Measurements from ENCODE around the gene INPP5A. TPM values are rescaled to one million over a fixed set of nuclear protein-coding genes. Genes with fewer than 3 reads are reported as not detected.

INPP5A gene
- total and polyA plus RNA-seq, 7 donors = 15.1 to 48.8 (median 40.9) TPM

DNA sequence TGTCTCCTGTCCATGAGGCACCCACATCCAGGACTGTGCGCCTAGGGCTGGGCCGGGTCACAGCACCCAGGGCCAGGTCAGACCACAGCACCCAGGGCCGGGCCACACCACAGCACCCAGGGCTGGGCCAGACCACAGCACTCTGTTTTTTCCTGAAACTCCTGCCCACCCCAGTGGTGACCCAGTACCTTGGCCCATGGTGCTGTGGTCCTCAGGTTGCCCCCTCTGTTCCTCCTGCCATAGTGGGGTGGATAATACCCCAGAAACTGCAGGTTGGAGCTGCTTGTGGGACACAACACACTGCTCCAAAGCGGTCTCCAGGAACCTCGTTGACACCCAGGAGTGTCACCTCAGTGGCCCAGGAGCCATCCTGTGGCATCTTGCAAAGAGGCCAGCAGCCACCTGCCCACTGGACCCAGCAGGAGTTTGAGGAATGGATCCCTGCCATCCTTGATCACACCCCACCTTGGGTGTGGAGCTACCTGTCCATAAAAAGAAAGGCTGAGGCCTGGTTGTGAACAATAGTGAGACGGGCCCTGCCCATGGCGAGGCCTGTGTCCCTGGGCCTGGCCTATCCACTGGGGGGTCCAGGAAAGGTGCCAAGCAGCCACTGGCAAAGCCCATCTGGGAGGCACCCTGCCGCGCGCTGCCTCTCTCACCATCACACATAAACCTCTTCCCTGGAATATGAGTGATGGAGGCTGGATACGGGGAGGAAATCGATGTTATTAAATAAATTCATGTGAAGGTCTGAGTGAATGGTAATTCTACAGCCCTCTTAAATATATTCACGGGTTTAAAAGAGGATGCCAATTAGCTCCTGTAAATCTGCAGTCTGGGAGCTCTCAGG lies 159.4 kb downstream of the INPP5A start:
- 93 to 95% (median 93%) methylated on average over 13 of the region's 13 CpGs for WGBS, 3 donors
- TF ChIP-seq, protein P1, sequence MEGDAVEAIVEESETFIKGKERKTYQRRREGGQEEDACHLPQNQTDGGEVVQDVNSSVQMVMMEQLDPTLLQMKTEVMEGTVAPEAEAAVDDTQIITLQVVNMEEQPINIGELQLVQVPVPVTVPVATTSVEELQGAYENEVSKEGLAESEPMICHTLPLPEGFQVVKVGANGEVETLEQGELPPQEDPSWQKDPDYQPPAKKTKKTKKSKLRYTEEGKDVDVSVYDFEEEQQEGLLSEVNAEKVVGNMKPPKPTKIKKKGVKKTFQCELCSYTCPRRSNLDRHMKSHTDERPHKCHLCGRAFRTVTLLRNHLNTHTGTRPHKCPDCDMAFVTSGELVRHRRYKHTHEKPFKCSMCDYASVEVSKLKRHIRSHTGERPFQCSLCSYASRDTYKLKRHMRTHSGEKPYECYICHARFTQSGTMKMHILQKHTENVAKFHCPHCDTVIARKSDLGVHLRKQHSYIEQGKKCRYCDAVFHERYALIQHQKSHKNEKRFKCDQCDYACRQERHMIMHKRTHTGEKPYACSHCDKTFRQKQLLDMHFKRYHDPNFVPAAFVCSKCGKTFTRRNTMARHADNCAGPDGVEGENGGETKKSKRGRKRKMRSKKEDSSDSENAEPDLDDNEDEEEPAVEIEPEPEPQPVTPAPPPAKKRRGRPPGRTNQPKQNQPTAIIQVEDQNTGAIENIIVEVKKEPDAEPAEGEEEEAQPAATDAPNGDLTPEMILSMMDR (IDR thresholded peaks at IDR 0.05) = no peak
- H3K36me3 ChIP-seq (ENCODE audit: insufficient read depth in 1 of 2, low read depth in 1 of 2) = peaks cover 0 to 13% of the 10 kb centered on the region in 2 donors
- DNase-seq (peak in 1 of 2 donors; percentile 45), ATAC-seq (no peak)
- H3K27ac ChIP-seq = no peak overlapping the region
- H3K4me1 ChIP-seq = no peaks in the 10 kb centered on the region
- intact Hi-C loops (cut with DNase I) = no loop called here
- H3K27me3 ChIP-seq (ENCODE audit: insufficient read depth in 3 of 3, low read length in 2 of 3) = no peaks in the 10 kb centered on the region
- H3K4me3 ChIP-seq = no peak overlapping the region
- H3K9me3 ChIP-seq = no peaks in the 10 kb centered on the region

DNA sequence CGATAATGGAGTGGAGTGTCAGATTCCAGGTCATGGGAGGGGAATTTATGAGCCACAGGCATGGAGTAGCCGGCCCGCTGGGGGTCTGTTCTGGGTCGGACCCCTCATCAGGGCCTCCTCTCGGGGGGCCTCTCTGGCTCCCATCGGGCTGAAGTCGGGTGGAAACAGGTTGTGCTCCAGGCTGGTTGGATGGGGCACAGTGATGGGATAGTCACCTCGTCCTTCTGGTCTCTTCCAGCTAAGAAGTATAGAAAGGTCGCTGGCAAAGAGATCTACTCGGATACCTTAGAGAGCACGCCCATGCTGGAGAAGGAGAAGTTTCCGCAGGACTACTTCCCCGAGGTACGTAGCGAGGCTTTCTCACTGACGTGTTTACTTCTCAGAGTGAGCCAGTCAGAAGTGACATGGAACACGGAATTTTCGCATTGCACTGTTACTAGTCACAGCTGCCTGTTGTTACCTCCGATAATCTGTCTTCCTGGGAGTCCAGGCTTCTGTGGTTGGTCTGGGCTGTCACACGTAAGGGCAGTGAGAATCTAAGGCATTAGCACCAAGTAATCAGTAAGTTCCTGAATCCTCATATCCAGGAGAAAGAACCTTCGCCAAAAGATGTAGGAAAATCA lies 160.1 kb downstream of the INPP5A start:
- DNase-seq (peak in 1 of 2 donors; percentile 24), ATAC-seq (no peak)
- H3K4me3 ChIP-seq = no peak overlapping the region
- H3K4me1 ChIP-seq = no peaks in the 10 kb centered on the region
- 84 to 87% (median 85%) methylated on average over 21 of the region's 21 CpGs for WGBS, 3 donors
- peaks cover 0 to 13% of the 10 kb centered on the region in 2 donors for H3K36me3 ChIP-seq (ENCODE audit: insufficient read depth in 1 of 2, low read depth in 1 of 2)
- no peaks in the 10 kb centered on the region for H3K27me3 ChIP-seq (ENCODE audit: insufficient read depth in 3 of 3, low read length in 2 of 3)
- TF ChIP-seq, protein P1 (IDR thresholded peaks at IDR 0.05) = no peak
- H3K27ac ChIP-seq = no peak overlapping the region
- no peaks in the 10 kb centered on the region for H3K9me3 ChIP-seq
- intact Hi-C loops (cut with DNase I) = no loop called here

DNA sequence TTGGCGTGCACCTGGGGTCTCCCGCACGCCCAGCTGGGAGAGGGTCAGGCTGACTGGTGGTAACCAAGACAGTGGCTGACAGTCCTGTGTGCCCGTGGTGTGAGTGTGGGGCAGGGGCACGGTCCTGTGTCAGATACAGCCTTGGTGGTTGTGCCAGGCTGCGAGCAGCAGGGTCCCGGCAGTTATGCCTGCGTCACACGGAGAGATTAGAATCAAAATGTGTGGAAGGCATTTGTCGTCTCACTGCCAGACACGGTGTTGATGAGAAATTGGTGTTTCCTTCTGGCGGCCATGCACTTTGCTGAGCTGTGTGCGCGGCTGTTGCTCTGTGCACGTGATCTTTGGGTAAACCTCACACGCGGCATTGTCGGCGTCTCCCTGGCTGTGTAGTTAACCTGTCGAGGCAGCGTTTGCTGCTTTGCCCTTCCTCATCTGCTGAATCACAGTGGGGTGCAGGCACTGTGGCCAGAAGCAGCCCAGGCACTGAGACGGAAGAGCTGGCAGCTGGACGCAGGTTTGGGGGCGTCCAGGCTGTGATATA lies 160.7 kb downstream of the INPP5A start:
- Histone ChIP-seq H3K4me3 (no peak overlapping the region), H3K9me3 (no peaks in the 10 kb centered on the region), H3K27me3 (ENCODE audit: insufficient read depth in 3 of 3, low read length in 2 of 3) (no peaks in the 10 kb centered on the region), H3K27ac (no peak overlapping the region), H3K36me3 (ENCODE audit: insufficient read depth in 1 of 2, low read depth in 1 of 2) (peaks cover 0 to 13% of the 10 kb centered on the region in 2 donors), H3K4me1 (no peaks in the 10 kb centered on the region)
- no peak for ATAC-seq
- 88 to 91% (median 89%) methylated on average over 24 of the region's 24 CpGs for WGBS, 3 donors
- peak in 1 of 2 donors; percentile 34 for DNase-seq
- TF ChIP-seq, protein P1 (IDR thresholded peaks at IDR 0.05) = no peak
- intact Hi-C loops (cut with DNase I) = no loop called here

DNA sequence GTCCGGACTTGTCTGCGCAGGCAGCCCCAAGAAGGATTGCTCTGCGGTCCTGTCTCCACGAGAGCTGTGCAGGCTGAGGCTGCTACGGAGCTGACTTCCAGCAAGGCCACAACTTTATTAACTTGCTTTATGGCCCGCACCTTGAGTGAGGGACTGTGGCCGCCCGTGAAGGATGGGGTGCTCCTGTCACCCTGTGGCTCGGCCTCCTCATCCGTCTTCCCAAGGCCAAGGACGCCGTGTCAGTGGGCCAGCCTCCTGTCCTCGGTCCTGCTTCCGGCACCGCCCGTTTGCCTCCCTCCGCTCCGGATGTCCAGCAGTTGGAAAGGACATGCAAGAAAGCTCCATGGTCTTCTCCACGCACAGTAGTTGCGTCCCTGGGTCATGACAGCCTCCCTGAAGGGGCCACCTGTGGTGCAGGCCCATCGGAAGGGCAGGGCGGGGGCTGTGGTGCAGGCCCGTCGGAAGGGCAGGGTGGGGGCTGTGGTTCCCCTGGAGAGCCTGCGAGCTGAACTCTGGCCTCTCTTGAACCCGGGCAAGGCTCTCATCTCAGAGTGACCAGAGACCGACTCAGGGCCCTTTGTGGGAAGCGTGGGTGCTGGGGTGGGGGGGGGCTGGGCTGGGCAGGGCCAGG lies 161.3 kb downstream of the INPP5A start:
- DNase-seq = peak in 1 of 2 donors; percentile 36

More for the DNA sequence above, 161.3 kb downstream of the INPP5A start:
- intact Hi-C loops (cut with DNase I) = no loop called here
- Histone ChIP-seq H3K27ac (no peak overlapping the region), H3K27me3 (ENCODE audit: insufficient read depth in 3 of 3, low read length in 2 of 3) (no peaks in the 10 kb centered on the region), H3K4me3 (no peak overlapping the region), H3K9me3 (no peaks in the 10 kb centered on the region), H3K36me3 (ENCODE audit: insufficient read depth in 1 of 2, low read depth in 1 of 2) (peaks cover 0 to 13% of the 10 kb centered on the region in 2 donors), H3K4me1 (no peaks in the 10 kb centered on the region)
- whole genome bisulfite sequencing, 3 donors = 95 to 97% (median 95%) methylated on average over 28 of the region's 28 CpGs
- no peak for ATAC-seq
- TF ChIP-seq, protein P1 (IDR thresholded peaks at IDR 0.05) = no peak
